ENCODE results near the gene TBC1D8.

- TF ChIP-seq PATZ1 (CRISPR knock-in tag; IDR thresholded peaks at IDR 0.05; ENCODE audit: borderline replicate concordance) (no peak), ZNF565 (CRISPR knock-in tag; conservative IDR thresholded peaks at IDR 0.05; ENCODE audit: low read depth) (no peak), ZNF8 (CRISPR knock-in tag; IDR thresholded peaks at IDR 0.05) (no peak), SNAI2 (CRISPR knock-in tag; IDR thresholded peaks at IDR 0.05) (no peak), RARB (CRISPR knock-in tag; IDR thresholded peaks at IDR 0.05) (no peak), ZC3H10 (CRISPR knock-in tag; IDR thresholded peaks at IDR 0.05) (no peak), TOX (CRISPR knock-in tag; IDR thresholded peaks at IDR 0.05; ENCODE audit: borderline replicate concordance) (no peak), GLIS3 (CRISPR knock-in tag; IDR thresholded peaks at IDR 0.05) (no peak)
These were observed 180.0 kb downstream of the TBC1D8 start for GRCh38 chr2:100971221-100971620.

Data from SK-N-SH treated with all-trans-retinoic acid at 6 μM for 48 hours (cell line).